Neural cell (in vitro differentiated cells): Measurements from ENCODE around the gene INSR.

Source experiments
- CTCF ChIP-seq: fragments of 450-650 bp; IDR thresholded peaks from 2 replicates; pipeline ENCODE4 v1.5.1; 2014; ENCODE audit warnings: antibody characterized with exemption, mild to moderate bottlenecking, moderate library complexity; ENCODE audit not compliant: poor library complexity, severe bottlenecking
- EP300 ChIP-seq: fragments of 450-650 bp; conservative IDR thresholded peaks from 2 replicates; pipeline ENCODE4 v1.6.1; 2014; ENCODE audit warnings: antibody characterized with exemption, mild to moderate bottlenecking, moderate library complexity; ENCODE audit not compliant: poor library complexity, severe bottlenecking
- EZH2 ChIP-seq: fragments of 200-600, 300-800 bp; shearing (Covaris generic), sonication (generic); IDR thresholded peaks from 2 replicates; pipeline ENCODE4 v1.6.1; 2014; ENCODE audit warnings: antibody characterized with exemption, low read length, borderline replicate concordance, mild to moderate bottlenecking; ENCODE audit not compliant: insufficient read depth, poor library complexity, severe bottlenecking
- MXI1 ChIP-seq: fragments of 450-650 bp; conservative IDR thresholded peaks from 2 replicates; pipeline ENCODE4 v1.6.1; 2014; ENCODE audit warnings: antibody characterized with exemption, mild to moderate bottlenecking; ENCODE audit not compliant: poor library complexity, severe bottlenecking
- POLR2AphosphoS5 ChIP-seq: IDR thresholded peaks from 2 replicates; pipeline ENCODE4 v1.6.1; 2012
- RAD21 ChIP-seq: fragments of 450-650 bp; conservative IDR thresholded peaks from 2 replicates; pipeline ENCODE4 v1.6.1; 2014; ENCODE audit warnings: antibody characterized with exemption, mild to moderate bottlenecking, moderate library complexity
- REST ChIP-seq: IDR thresholded peaks from 2 replicates; pipeline ENCODE4 v1.6.1; 2012; ENCODE audit warnings: borderline replicate concordance
- SMC3 ChIP-seq: fragments of 450-650 bp; conservative IDR thresholded peaks from 2 replicates; pipeline ENCODE4 v1.6.1; 2014; ENCODE audit warnings: antibody characterized with exemption, mild to moderate bottlenecking, moderate library complexity; ENCODE audit not compliant: poor library complexity
- TAF1 ChIP-seq: IDR thresholded peaks from 2 replicates; pipeline ENCODE4 v1.6.1; 2012; ENCODE audit warnings: low read depth

GRCh38 chr19:7126132-7126531 is 168.1 kb downstream of the INSR start:
- TF ChIP-seq CTCF (no peak), RAD21 (no peak), EP300 (no peak), SMC3 (no peak), REST (no peak), EZH2 (no peak), MXI1 (no peak), POLR2AphosphoS5 (no peak), TAF1 (no peak)
